Hepatic stellate cell (primary cell): ENCODE measurements around the gene FGF6.
A peak's percentile ranks its signal among the peaks of the same experiment; 100 is the strongest.

Experiments used
- DNase-seq: peaks from one replicate; pipeline ENCODE4 v3.0.0; 2011; ENCODE audit warnings: low spot score

FGF6 gene

GRCh38 chr12:4447151-4447550 is 1.5 kb upstream of the FGF6 start:
- no peak for DNase-seq

- DNase-seq, result no peak
Measured at GRCh38 chr12:4446335-4446734, 720 bp upstream of the FGF6 start.

GRCh38 chr12:4444031-4444430 is 1.6 kb downstream of the FGF6 start:
- peak; percentile 0 for DNase-seq

GRCh38 chr12:4443616-4444015 is 2.0 kb downstream of the FGF6 start:
- DNase-seq, result peak; percentile 0

GRCh38 chr12:4441355-4442335 is 4.0 kb downstream of the FGF6 start:
- DNase-seq, result no peak

GRCh38 chr12:4440187-4440941 is 5.3 kb downstream of the FGF6 start:
- no peak for DNase-seq

- DNase-seq, result no peak
Measured at GRCh38 chr12:4439736-4440135, 5.9 kb downstream of the FGF6 start.

GRCh38 chr12:4438834-4439596 is 6.6 kb downstream of the FGF6 start:
- DNase-seq, result no peak

GRCh38 chr12:4435537-4435936 is 10.1 kb downstream of the FGF6 start:
- DNase-seq, result no peak

GRCh38 chr12:4434706-4435425 is 10.7 kb downstream of the FGF6 start:
- no peak for DNase-seq

GRCh38 chr12:4434301-4434700 is 11.3 kb downstream of the FGF6 start:
- no peak for DNase-seq

- no peak for DNase-seq
Measured at GRCh38 chr12:4433745-4434058, 11.9 kb downstream of the FGF6 start.

- DNase-seq, result no peak
Measured at GRCh38 chr12:4432878-4433744, 12.5 kb downstream of the FGF6 start.

GRCh38 chr12:4431866-4432265 is 13.7 kb downstream of the FGF6 start:
- no peak for DNase-seq

GRCh38 chr12:4431436-4431835 is 14.2 kb downstream of the FGF6 start:
- no peak for DNase-seq

- DNase-seq, result no peak
Measured at GRCh38 chr12:4424422-4424821, 21.2 kb downstream of the FGF6 start.

- DNase-seq, result no peak
Measured at GRCh38 chr12:4423528-4424195, 22.0 kb downstream of the FGF6 start.

GRCh38 chr12:4422985-4423384 is 22.6 kb downstream of the FGF6 start:
- DNase-seq, result no peak

- peak; percentile 54 for DNase-seq
Measured at GRCh38 chr12:4421590-4422031, 24.0 kb downstream of the FGF6 start.

- DNase-seq, result no peak
Measured at GRCh38 chr12:4420138-4420670, 25.4 kb downstream of the FGF6 start.
